Measurements from ENCODE around the gene PWWP2B. TPM values are rescaled to one million over a fixed set of nuclear protein-coding genes. Genes with fewer than 3 reads are reported as not detected.

The PWWP2B gene
- total RNA-seq, 1 donor from 2014 or later: 49.4 TPM

DNA sequence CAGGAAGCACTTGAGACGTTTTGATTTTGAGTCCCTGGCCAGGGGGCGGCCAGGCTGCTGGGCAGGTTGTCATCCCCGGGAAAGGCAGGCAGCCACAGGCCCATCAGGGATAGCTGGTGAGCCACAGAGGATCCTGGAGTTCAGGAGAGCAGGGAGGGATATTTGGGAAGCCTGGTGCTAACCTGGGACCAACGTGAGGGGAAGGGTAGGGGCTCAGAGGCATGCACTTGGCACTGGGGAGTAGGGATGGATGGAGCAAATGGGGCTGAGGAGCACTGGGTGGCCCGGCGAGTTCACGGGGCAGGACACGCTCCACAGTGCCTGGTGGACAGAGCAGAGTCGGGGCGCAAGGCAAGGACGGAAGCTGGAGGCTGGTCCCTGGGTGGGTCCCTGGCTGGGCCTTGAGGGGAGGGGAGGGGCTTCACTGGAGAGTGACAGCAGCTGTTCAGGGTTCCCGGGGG, 34.8 kb upstream of the PWWP2B start:
- peaks cover 4% of the 10 kb centered on the region for H3K9me3 Mint-ChIP-seq (ENCODE audit: unreplicated experiment)
- TF ChIP-seq, protein P1, sequence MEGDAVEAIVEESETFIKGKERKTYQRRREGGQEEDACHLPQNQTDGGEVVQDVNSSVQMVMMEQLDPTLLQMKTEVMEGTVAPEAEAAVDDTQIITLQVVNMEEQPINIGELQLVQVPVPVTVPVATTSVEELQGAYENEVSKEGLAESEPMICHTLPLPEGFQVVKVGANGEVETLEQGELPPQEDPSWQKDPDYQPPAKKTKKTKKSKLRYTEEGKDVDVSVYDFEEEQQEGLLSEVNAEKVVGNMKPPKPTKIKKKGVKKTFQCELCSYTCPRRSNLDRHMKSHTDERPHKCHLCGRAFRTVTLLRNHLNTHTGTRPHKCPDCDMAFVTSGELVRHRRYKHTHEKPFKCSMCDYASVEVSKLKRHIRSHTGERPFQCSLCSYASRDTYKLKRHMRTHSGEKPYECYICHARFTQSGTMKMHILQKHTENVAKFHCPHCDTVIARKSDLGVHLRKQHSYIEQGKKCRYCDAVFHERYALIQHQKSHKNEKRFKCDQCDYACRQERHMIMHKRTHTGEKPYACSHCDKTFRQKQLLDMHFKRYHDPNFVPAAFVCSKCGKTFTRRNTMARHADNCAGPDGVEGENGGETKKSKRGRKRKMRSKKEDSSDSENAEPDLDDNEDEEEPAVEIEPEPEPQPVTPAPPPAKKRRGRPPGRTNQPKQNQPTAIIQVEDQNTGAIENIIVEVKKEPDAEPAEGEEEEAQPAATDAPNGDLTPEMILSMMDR (IDR thresholded peaks at IDR 0.05; ENCODE audit: partially characterized antibody, unreplicated experiment): no peak
- H3K27me3 Mint-ChIP-seq (ENCODE audit: unreplicated experiment): peaks cover 4% of the 10 kb centered on the region
- no peak for DNase-seq
- H3K27ac Mint-ChIP-seq (ENCODE audit: unreplicated experiment): no peak overlapping the region
- no peak overlapping the region for H3K4me3 Mint-ChIP-seq (ENCODE audit: unreplicated experiment)
- H3K36me3 Mint-ChIP-seq (ENCODE audit: unreplicated experiment): peaks cover 13% of the 10 kb centered on the region
- no peaks in the 10 kb centered on the region for H3K4me1 Mint-ChIP-seq (ENCODE audit: low read depth, unreplicated experiment)

DNA sequence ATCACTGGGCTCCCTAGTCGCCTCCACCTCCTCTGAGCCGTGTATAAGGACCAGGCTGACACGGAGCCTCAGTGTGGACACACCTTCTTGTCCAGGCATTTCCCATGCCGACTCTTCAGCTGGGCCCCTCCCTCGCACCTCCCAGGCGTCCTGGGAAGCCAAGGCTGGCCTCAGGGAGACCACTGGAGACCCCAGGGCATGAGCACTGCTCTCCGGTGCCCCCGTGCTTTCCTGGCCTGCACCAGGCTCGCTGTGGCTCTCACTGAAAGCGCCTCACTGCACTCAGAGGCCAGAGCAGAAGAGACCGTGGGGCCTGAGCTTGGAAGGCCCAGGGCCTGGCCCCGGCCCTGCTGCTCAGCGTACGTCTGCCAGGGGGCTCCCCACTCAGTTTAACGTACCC, 33.6 kb upstream of the PWWP2B start:
- H3K36me3 Mint-ChIP-seq (ENCODE audit: unreplicated experiment): peaks cover 20% of the 10 kb centered on the region
- no peak overlapping the region for H3K27ac Mint-ChIP-seq (ENCODE audit: unreplicated experiment)
- TF ChIP-seq, protein P1 (IDR thresholded peaks at IDR 0.05; ENCODE audit: partially characterized antibody, unreplicated experiment): no peak
- H3K27me3 Mint-ChIP-seq (ENCODE audit: unreplicated experiment): peaks cover 2% of the 10 kb centered on the region
- no peak overlapping the region for H3K4me3 Mint-ChIP-seq (ENCODE audit: unreplicated experiment)
- H3K9me3 Mint-ChIP-seq (ENCODE audit: unreplicated experiment): peaks cover 2% of the 10 kb centered on the region
- no peak for DNase-seq
- no peaks in the 10 kb centered on the region for H3K4me1 Mint-ChIP-seq (ENCODE audit: low read depth, unreplicated experiment)

DNA sequence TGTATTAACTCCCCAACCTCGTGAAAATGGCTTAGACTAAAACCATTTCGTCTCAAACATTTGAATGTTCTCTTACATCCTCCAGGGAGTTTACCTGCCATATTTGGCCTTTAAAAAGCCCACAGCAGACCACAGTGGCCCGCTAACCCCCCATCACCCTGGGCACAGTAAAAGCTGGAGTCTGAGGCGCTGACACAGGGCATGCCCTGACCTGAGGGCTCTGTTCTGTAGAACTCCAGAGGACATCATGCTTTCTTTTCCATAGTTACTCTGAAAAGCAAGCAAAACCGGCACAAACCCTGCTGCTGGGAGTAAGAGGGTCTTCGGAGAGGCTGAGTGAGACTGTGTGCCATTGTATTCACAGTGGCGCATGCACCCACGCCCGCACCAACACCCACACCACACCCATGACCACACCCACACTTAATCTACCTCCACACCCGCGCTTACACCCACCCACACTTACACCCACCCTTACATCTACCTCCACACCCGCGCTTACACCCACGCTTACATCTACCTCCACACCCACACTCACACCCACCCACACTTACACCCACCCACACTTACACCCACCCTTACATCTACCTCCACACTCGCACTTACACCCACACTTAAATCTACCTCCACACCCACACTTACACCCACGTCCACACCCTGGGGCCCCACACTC, 32.9 kb upstream of the PWWP2B start:
- DNase-seq: no peak
- Mint-ChIP-seq H3K27me3 (ENCODE audit: unreplicated experiment) (peaks cover 2% of the 10 kb centered on the region), H3K4me1 (ENCODE audit: low read depth, unreplicated experiment) (no peaks in the 10 kb centered on the region), H3K4me3 (ENCODE audit: unreplicated experiment) (no peak overlapping the region), H3K9me3 (ENCODE audit: unreplicated experiment) (peaks cover 1% of the 10 kb centered on the region), H3K36me3 (ENCODE audit: unreplicated experiment) (peaks cover 25% of the 10 kb centered on the region), H3K27ac (ENCODE audit: unreplicated experiment) (no peak overlapping the region)
- TF ChIP-seq, protein P1 (IDR thresholded peaks at IDR 0.05; ENCODE audit: partially characterized antibody, unreplicated experiment): no peak

DNA sequence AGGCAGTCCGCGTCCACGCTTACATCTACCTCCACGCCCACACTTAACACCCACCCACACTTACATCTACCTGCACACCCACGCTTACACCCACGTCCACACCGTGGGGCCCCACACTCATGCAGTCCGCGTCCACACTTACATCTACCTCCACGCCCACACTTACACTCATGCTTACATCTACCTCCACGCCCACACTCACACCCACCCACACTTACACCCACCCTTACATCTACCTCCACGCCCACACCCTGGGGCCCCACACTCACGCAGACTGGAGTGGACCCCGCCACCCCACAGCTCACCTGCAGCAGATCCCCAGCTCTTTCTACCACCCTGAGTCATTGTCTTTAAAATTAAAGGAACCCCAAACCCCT, 32.4 kb upstream of the PWWP2B start:
- H3K27me3 Mint-ChIP-seq (ENCODE audit: unreplicated experiment): peaks cover 2% of the 10 kb centered on the region
- H3K36me3 Mint-ChIP-seq (ENCODE audit: unreplicated experiment): peaks cover 25% of the 10 kb centered on the region
- DNase-seq: no peak
- no peak overlapping the region for H3K27ac Mint-ChIP-seq (ENCODE audit: unreplicated experiment)
- TF ChIP-seq, protein P1 (IDR thresholded peaks at IDR 0.05; ENCODE audit: partially characterized antibody, unreplicated experiment): no peak
- no peak overlapping the region for H3K4me3 Mint-ChIP-seq (ENCODE audit: unreplicated experiment)
- no peaks in the 10 kb centered on the region for H3K4me1 Mint-ChIP-seq (ENCODE audit: low read depth, unreplicated experiment)
- H3K9me3 Mint-ChIP-seq (ENCODE audit: unreplicated experiment): no peaks in the 10 kb centered on the region

DNA sequence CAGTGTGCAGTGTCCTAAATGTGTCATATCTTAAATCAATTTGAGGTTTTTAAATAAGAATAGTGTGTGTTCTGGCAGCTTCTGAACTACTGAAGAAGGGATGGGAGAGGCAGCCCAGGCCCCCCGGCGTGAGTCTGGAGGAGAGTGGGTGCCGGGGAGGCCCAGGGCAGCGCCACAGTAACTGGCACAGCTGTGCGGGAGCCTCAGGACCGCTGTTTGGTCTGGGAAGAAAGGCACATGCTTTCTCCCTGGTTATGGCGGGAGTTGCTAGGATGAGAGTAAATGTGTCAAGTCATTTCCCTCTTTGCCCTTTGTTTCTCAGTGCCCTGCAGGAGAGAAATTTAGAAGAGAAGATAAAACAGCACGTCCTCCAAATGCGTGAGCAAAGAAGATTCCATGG, 31.9 kb upstream of the PWWP2B start:
- no peak for DNase-seq
- TF ChIP-seq, protein P1 (IDR thresholded peaks at IDR 0.05; ENCODE audit: partially characterized antibody, unreplicated experiment): no peak
- Mint-ChIP-seq H3K4me1 (ENCODE audit: low read depth, unreplicated experiment) (no peaks in the 10 kb centered on the region), H3K9me3 (ENCODE audit: unreplicated experiment) (peaks cover 3% of the 10 kb centered on the region), H3K4me3 (ENCODE audit: unreplicated experiment) (no peak overlapping the region), H3K27me3 (ENCODE audit: unreplicated experiment) (peaks cover 3% of the 10 kb centered on the region), H3K27ac (ENCODE audit: unreplicated experiment) (no peak overlapping the region), H3K36me3 (ENCODE audit: unreplicated experiment) (peaks cover 25% of the 10 kb centered on the region)

Data from glutamatergic neuron (in vitro differentiated cells).